ENCODE results near the gene PGM1.

GRCh38 chr1:63626222-63626621 is 33.0 kb downstream of the PGM1 start:
- TF ChIP-seq CTCF (IDR thresholded peaks at IDR 0.05) (no peak), POLR2A (IDR thresholded peaks at IDR 0.05) (no peak)
